ENCODE data around the gene PEAK3.

DNA sequence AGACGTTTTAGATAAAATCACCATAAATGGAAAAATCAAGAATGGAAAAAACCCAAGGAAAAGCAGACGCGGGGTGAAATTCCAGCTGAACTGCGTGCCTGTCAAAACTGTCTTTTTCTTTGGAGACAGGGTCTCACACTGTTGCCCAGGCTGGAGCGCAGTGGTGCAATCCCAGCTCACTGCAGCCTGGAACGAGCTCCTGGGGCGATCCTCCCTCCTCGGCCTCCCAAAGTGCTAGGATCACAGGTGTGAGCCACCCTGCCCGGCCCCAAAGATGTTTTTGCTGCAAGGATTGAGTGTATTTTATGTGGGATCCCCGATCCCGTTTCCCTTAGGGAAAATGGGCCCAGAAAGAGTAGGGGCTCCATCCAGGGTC, 875 bp upstream of the PEAK3 start:
- no peak for TF ChIP-seq CTCF (IDR thresholded peaks at IDR 0.05; ENCODE audit: low read length)
- no peak for TF ChIP-seq EZH2 (optimal IDR thresholded peaks at IDR 0.05; ENCODE audit: low read depth, low read length)
- no peak for TF ChIP-seq EZH2phosphoT487 (IDR thresholded peaks at IDR 0.05; ENCODE audit: low read length)
